Forelimb muscle (tissue), 1 donor: ENCODE results near the gene CABYR. TPM values are rescaled to one million over a fixed set of nuclear protein-coding genes. Genes with fewer than 3 reads are reported as not detected.

Source experiments
- DNase-seq: peaks from one replicate; pipeline ENCODE4 v3.0.0-alpha.2; 2013; ENCODE audit warnings: low read depth
- polyA plus RNA-seq: library from polyadenylated mRNA; unstranded; fragments of 120-200 nt; gene quantifications from one replicate; pipeline ENCODE4 v1.2.1, GENCODE V29; 2013; ENCODE audit not compliant: insufficient read length

The CABYR gene
- polyA plus RNA-seq, 1 donor = 3.3 TPM

- DNase-seq = no peak
Measured at GRCh38 chr18:24189664-24190346, 50.9 kb downstream of the CABYR start.

GRCh38 chr18:24190590-24190989 is 51.7 kb downstream of the CABYR start:
- no peak for DNase-seq

- no peak for DNase-seq
Measured at GRCh38 chr18:24195296-24196053, 56.6 kb downstream of the CABYR start.

GRCh38 chr18:24196764-24197163 is 57.9 kb downstream of the CABYR start:
- no peak for DNase-seq

DNA sequence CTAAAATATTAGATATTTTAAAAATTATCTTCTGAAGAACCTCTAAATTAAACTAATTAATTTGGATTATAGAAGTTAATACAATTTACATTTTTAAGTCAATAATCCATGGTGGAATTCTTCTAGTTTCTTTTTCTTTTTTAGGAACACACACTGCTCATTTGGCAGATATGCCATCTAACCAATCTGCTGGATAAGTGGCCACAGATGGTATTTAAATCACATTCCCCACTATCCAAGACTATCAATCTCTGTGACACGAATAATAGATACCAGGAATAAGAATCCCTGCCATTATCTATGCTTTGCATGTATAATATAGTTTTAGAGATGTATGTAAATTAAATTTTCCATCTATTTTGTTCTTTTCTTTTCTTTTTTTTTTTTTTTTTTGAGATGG is 58.5 kb downstream of the CABYR start:
- no peak for DNase-seq

DNA sequence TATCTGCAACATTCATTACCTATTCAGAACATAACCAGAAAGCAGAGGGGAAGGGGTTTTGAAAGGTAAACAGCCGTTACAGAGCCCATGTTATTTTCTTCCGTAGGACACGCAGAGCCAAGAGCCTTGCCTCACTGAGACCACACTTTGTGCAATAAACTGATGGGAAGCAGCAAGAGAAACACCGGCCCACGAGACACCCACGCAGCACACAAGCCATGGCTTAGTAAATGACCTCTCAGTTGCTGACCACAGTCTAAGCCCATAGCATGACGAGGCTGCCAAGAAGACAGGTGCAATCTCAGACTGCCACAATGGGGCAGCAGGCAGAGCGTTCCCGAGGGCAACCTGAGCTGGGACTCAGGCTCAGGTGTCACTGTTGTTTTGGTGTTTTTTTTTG is 59.6 kb downstream of the CABYR start:
- DNase-seq = no peak

- DNase-seq = no peak
Measured at GRCh38 chr18:24199372-24199962, 60.6 kb downstream of the CABYR start.

- no peak for DNase-seq
Measured at GRCh38 chr18:24200494-24201290, 61.8 kb downstream of the CABYR start.

DNA sequence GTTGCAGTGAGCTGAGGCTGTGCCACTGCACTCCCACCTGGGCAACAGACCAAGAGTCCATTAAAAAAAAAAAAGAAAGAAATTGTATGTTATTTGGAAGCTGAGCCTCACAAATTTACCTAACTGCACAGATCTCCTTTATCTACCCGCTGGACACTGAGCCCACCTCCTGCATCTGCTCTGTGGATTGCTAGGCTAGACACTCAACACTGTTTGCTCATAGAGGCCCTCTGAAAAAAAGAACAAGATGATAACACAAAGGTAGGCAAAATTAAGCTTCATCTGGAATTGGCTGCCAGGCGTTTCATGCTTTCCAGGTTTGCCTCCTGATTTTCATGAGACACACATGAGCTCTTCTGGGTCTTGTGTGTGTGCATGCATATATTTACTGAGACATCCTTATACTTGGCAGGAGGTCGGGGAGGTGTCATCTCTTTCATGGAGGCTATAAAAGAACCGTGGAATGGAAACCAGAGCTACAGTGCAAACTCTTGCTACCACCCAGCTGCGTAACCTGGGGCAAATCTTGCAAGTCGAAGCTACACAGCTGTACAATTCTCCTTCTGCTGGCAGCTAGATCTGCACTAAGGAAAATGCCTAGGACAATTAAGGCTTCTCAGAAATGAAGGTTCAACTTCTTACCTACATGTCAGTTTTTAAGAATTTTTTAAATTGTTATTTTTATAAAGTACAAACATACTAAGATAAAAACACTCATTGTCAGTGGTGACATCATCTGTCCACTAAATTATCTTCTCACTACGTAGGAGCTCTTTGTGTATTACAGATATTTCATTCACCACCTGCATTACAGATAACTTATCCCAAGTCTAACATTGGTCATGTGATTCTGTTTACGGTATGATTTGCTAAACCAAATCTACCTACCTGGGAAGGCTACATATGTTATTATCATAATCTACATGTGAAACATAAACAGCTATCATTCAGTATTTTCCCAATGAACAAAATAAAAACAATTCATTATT is 63.1 kb downstream of the CABYR start:
- no peak for DNase-seq

DNA sequence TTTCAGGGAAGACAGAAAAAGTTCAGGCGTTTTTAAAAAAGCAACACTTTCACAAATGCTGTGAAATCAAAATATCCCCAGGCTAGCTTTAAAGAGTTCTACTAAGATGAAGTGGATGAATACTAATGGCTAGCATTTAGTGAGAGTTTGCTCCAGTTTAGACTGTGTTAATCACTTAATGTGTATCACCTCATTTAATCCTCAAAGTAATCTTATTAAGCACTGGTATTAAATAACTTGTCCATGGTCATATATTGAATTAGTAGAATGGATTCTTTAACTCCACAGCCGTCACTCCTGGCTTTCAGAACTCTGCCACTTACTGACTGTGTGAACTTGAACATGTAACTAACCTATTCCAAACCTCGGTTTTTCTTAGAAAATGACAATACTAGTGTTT is 66.0 kb downstream of the CABYR start:
- no peak for DNase-seq

GRCh38 chr18:24208270-24209035 is 69.6 kb downstream of the CABYR start:
- DNase-seq = no peak

- DNase-seq = no peak
Measured at GRCh38 chr18:24209558-24209957, 70.7 kb downstream of the CABYR start.

Other genes with a start within 250 kb of the CABYR start
- gene TTC39C, start 124.3 kb upstream of the CABYR start, polyA plus RNA-seq = 3.5 TPM